ENCODE data around the gene KRT12.
"Not testable (repeated sequence)": the region's sequence is repeated elsewhere in the genome, so short reads cannot be mapped to it uniquely, and the experiment has no call there.

The KRT12 gene

DNA sequence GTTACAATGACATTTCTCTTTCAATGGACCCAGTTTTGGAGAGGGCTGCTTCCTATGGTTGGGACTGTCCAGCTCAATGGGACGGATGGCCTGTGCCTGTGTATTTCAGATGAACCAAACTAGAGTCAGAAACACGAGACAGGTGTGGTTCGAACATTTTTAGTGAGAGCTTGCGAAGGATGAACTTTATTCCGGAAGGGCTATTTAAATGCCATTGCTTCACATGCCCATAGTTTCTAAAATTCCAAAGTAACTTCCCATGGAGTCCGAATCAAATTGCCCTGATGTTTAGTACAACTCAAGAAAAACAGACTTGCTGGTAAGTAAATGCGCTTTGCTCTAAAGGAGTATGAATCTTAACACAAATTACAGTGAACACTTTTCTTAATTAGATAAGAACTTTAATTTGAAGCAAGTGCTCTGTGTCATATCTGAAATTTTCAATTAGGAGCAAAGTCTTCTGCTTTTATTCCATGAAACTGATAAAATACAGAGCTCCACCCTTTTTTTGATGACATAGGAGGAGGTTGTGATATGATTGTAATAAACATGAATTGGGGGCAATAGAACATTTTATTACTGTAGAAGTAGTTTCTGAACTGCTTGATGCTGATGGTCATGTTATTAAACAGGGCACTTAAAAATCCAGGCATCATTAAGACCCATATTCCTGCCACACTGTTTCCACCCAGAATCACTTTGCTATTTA is 16.8 kb upstream of the KRT12 start:
- no peak for DNase-seq (ENCODE audit: low read depth)

DNA sequence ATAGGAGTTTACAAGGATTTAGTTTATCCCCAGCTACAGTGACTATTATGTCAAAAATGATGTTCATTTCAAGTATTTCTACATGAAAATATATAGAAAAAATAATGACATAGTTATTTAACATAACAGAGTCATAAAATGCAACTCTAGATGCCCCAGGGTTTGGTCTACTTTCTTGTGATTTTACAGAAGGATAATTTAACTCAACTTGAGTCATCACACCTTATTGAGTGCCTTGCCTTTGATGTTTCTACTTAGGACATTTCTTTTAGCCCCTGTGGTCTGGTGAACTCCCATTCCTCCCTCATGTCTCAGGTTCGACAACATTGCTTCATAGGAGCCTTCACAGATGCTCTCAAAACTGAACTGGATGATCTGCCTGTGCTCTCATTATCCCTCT is 16.0 kb upstream of the KRT12 start:
- no peak for DNase-seq (ENCODE audit: low read depth)

DNA sequence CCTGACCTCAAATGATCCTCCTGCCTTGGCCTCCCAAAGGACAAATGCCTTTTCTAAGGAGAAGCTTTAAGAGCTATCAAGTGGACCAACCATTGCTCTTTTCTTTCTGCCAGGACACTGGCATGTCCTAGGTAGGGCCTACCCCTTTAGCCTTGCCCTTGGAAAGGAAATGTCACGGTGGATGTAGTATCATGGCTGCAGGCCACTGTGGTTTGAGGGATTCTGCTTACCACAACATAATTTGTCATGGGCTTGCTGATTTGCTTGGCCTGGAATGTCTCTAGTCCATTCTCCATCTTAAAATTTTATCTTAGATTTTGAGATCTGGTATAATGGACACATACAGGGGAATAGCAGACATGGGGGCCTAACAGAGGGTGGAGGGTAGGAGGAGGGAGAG is 12.0 kb upstream of the KRT12 start:
- no peak for DNase-seq (ENCODE audit: low read depth)

DNA sequence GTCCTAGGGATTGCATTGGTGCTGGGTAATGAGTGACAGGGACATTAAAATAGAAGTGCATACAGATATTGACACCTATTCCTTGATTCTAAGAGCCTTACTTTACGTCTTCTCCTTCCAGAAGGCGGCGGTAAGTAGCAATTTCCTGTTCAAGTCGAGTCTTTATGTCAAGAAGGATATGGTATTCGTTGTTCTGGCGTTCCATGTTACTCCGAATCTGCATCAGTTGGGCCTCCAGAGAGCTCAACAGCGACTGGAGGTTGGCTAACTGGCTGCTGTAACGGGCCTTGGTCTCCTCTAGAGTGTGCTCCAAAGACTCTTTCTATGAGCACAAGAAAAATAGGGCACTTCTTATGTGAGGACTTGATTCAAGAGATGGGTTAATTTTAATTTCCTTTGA is 11.0 kb upstream of the KRT12 start:
- DNase-seq (ENCODE audit: low read depth) = no peak

DNA sequence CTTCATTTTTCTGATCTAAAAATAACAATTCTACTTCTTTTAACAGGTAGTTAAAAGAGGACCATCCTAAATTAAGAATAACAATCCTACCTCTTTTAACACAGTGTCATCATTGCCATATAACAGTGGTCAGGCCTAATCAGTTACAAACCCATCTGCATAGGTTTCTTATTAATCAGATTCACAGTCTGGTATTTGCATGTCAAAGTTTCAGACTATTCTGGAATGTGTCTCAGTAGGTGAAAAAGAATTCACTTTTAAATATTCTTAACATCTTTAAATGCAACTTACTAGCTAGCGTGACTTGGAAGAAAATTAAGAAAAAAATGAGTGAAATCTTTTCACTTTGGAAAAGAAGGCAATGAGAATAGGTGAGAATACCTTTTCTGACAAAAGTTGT is 6.8 kb upstream of the KRT12 start:
- DNase-seq (ENCODE audit: low read depth) = no peak

DNA sequence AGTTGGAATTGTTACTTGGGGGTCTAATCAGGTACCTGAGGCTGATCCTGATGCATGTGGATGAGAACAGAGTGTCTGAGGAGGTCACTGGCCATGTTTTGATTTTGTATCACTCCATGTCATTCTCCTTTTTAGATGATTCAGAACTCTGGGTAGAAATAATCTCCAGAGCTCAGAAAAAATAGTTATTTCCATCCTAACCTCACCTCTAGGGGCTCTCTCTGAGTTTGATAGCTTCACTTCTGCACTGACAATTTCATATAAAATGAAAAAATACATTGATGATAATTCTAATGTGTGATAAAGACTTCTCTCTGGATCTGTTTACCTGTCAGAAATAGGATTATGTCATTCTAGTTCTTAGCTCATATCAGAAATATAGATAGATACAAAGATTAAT is 6.2 kb upstream of the KRT12 start:
- DNase-seq (ENCODE audit: low read depth) = no peak

DNA sequence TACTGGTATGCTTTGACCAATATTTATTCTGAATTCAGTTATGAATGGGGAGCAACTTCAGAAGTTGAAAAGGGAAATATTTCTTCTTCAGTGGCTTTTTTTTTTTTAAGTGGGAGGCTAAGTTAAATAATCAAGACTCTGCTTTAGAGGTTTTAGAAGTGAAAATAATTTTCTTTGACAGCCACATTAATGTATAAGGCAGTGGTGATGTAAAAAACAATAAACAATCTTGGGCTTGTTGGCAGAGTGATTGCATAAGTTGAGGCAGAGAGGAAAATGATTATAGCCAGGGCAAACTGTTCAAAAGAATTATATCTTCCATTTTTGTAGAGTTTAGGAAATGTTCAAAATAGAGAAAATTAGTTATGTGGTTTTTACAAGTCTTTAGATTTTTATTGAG is 5.4 kb upstream of the KRT12 start:
- DNase-seq (ENCODE audit: low read depth) = no peak

DNA sequence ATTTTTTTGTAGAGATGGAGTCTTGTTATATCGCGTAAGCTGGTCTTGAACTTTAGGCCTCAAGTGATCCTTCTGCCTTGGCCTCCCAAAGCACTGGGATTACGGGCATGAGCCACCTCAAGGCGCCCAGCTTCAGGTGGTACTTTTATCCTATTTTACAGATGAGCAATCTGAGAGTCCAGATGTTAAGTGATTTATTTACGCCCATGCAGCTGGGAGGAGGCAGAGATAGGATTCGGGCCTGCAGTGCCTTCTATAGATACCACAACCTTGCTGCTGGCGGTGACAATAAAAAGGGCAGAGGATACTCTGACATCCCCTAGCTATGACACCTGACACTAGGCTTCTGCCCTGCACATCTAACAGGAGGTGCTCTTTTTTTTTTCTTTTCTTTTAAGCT is 4.3 kb upstream of the KRT12 start:
- DNase-seq (ENCODE audit: low read depth) = no peak

DNA sequence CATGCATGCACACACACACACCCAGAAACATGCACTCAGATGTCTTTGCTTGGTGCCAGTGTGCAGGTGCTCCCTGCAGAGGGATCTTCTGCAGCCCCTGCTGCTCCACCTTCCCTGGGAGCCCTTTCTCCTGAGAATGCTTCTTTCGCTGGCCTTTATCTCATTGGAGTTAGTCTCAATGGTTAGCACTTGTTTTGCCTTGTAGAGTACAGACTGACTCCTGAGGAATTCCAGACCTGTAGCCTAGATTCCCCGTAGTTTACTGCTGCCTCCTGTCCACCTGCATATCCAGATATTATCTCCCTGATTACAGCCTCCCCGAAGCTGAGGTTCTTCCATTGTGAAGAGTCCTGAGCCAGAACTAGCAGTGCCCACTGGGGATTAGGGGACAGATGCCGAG is 3.1 kb upstream of the KRT12 start:
- no peak for DNase-seq (ENCODE audit: low read depth)

DNA sequence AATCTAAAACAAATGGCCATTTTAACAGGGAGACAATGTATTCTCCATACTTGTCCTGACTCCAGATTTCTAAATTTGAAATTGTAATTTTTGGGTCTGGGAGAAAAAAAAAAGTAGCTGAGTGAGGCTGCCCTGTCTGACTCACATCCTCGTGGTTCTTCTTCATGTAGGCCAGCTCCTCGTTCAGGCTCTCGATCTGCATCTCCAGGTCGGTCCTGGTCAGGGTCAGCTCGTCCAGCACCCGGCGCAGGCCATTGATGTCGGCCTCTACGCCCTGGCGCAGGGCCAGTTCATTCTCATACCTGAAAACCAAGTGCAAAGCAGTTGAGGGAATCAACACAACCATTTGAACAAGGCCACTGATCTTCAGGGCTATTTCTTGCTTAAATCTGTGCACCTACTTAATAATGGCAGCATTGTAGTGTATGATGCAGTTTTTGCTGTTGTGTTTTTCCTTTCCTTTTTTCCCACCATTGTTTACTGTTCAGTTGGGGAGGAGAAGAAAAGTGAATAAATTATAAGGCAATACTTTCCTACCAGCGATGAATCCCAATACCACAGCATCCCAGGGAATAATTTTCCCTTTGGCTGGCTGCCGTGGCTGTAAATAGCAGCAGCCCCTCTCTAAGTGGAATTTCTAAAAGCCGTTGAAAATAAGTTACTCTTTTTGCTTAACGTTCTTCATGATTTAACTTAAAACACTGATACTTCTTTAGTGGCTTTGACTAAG is 2.2 kb downstream of the KRT12 start:
- DNase-seq (ENCODE audit: low read depth) = no peak

DNA sequence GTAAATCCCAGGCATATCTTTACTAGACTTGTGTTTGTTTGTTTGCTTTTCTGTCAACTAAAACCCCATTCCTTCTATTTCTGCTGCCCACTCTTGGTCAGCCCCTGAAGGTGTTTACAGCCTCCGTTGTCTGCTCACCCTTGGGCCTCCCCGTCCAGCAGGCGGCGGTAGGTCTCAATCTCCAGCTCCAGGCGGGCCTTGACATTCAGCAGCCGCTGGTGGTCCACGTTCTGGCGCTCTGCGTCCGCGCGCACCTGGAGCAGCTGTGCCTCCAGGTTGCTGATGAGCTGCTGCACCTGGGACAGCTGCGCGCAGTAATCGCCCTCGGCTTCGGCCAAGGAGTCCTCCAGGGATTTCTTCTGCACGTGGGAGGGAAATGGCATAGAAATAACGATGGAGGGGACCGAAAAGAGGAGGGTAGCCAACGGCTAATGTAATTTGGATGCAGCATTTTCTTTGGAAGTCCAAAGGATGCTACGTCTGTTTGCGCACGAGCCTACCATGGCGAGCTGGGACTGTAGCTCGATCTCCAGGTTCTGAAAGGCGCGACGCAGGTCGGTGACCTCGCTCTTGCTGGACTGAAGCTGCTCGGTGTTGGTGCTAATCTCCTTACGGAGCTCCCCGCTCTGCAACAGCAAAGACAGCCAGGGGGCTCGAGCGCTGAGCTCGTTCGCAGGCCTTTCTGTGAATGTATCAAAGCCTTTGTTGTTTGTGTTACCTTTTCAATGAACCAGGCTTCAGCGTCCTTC is 3.9 kb downstream of the KRT12 start:
- DNase-seq (ENCODE audit: low read depth) = no peak

DNA sequence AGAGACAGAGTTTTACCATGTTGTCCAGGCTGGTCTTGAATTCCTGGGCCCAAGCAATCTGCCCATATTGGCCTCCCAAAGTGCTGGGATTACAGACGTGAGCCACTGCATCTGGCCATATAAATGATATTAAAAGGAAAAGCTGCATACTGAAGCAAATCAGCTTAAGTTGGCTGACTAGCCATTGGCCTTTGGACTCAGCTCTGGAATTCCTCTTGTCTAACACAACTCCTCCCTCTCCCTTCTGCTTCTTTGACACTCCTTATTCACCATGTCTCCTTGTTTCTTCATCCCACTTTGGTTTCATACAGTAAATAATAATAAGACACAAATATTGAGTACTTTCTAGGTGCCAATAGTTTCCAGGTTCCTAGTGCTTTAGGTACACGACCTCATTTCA is 7.5 kb downstream of the KRT12 start:
- no peak for DNase-seq (ENCODE audit: low read depth)

DNA sequence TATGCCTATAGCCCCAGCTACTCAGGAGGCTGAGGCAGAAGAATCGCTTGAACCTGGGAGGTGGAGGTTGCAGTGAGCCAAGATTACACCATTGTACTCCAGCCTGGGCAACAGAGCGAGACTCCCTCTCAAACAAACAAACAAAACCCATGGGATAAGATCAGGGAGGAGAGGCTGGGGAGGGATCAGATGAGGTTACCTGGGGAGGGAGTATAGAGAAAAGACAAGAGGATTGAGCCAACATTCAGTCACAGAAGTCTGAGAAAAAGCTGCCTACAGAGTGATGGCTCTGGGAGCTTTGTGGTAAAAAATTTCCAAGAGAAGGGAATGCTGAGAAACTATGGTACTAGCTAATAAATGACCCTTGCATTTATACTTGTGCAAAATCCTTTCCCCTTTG is 8.4 kb downstream of the KRT12 start:
- not testable (repeated sequence) for DNase-seq (ENCODE audit: low read depth)

DNA sequence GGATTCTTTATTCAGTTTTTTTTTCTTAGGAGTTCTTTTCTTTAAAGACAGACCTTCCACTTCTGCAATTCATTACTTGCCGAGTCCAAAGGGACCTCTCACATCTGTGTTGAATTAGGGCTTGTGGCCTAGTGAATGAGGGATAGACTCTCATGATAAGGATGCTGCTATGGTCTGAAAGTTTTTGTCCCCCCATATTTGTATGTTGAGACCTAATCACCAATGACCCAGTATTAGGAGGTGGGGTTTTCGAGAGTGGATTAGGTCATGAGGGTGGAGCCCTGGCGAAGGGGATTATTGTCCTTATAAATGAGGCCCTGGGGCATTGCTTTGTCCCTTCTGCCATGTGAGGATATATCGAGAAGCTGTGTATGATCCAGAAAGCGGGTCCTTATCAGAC is 9.5 kb downstream of the KRT12 start:
- no peak for DNase-seq (ENCODE audit: low read depth)

DNA sequence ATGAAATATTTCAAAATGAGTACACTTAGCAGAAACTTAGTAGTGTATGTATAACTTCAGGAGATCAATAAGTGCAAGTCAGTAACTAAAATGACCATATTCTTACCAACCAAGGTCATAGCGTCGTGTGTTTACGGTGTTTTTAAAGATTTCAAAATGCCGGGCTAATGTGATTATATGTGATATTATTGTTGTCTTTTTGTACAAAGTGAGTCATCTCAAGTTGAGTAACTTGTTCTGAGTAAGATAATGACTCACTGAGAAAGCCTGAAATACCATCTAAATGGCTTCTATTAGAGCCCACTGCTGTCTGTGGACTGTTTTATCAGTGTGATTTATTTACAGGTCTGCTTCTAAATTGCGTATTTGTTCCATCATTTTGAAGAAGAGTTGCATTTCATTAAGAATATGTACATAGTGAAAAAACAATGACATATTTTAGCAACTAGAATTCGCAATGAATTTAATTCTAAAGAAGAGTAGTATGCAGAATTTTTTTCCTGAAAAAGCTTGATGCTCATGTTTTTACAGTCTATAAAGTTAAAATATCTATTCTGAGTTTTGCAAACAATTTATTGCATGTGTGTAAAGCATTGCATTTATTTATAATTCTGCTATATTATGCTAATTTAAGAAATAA is 12.7 kb downstream of the KRT12 start:
- no peak for DNase-seq (ENCODE audit: low read depth)

DNA sequence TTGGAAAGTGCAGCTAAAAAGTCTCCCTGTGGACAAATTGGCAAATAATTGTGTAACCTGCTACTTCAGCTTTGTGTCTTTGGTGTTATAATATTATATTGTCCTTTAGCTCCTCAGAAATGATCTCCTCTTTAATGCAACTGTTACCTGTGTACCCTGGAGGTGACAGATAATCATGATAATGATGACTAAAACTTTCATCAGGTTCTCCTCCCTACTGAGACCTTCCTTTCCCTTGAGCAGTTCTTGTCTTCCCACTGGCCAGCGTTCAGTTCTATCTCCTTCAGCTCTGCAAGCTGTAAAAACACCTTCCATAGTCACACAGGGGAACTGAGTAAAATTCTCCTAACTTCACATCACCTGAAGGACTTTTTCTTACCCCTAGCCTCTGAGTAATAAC is 14.7 kb downstream of the KRT12 start:
- DNase-seq (ENCODE audit: low read depth) = no peak

DNA sequence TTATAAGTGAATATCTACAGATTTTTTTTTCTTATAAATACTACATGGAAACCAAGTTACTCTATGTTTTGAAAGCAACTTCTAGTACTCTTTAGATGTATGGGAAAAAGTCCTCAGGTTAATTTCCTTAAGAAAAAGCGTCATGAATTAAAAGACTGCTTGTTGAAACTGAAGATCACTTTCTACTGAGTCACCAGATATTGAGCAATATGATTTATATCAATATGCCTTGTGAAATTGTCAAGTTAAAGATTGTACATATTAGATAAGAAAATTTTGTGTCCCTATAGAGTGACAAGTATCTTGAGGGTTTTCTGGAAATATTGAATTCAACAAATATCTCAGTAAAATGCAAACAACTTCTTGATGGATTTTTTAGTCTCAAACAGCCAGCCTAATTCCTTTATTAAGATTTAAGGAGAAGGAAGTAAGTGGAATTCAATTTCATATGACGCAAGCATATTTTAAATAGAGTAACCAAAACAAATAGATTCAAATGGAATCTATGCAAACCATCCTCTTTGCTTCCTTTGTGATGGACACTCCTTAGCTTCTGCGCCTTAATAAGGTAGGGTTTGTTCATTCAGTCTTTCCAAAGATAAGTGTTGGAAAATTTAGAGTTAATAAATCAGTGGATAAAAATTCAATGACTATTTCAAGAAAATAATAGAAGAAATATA is 16.6 kb downstream of the KRT12 start:
- no peak for DNase-seq (ENCODE audit: low read depth)

DNA sequence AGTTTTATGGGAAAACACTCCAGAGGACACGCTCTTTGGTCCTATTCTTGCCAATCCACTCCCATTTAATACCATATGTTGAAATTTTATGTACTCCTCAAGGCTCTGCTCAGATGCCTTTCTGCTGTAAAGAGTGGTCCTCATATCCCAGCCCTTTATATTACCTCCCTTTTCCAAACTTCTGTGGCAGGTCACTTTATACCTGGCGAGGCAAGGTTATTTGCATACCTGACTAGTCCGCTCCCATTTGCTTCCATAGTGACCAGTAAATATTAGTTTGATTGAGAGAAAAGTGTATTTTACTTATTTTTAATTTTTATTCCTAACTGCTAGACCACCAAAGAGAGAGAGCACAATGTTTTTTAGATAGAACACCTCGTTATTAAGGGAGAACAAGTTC is 17.3 kb downstream of the KRT12 start:
- no peak for DNase-seq (ENCODE audit: low read depth)

DNA sequence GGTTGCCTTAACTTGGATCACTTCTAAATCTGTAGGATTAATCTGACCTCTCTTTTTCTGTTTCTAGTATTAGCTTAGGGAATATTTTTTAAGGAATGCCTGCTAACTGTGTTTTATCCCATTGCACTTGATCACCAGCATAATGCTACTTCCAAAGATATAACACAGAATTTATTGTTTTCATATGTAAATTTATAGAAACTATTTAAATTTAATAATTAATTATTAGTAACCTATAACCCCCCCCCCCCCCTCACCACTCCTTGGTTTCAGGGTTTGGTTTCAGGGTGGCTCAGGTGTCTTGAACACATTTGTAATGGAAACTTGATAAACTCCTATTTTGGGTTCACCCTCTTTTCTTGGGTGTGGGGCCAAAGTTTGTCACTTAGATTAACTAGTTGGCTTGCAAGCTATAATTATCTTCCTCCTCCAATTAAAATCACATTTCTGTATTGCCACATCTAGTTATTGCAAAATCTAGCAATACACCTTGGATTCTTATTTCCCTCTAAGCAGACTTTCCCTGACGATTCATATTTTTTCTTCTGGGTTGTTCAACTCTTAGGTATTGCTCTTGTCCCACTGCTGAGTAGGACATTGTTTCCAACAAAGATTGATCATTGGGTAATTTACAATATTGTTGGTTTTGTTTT is 18.3 kb downstream of the KRT12 start:
- DNase-seq (ENCODE audit: low read depth) = no peak

DNA sequence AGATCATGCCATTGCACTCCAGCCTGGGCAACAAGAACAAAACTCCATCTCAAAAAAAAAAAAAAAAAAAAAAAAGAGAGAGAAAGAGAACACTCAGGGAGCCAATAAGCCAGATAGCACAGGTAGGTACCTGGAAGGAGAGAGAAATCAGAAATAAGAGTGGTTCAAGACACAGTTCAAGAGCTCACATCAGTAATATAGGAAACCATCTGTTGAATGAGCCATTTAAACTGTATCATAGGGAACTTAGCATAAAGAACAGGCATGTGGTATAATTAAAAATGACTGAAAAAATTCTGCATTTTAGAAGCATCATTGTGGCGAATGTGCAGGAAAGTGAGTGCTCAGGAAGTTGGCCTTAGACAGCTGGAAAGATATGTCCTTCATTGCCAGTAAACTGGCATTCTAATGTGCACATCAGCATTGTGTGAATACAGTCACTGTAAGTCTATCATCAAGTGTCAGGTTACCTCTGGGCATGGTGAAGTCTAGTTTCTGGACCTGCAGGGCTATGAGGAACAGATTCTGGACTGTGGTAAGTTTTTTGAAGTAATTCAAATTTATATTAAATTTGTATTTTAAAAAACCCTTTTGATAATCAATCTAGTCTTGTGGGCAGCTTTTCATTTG is 20.4 kb downstream of the KRT12 start:
- DNase-seq (ENCODE audit: low read depth) = no peak

DNA sequence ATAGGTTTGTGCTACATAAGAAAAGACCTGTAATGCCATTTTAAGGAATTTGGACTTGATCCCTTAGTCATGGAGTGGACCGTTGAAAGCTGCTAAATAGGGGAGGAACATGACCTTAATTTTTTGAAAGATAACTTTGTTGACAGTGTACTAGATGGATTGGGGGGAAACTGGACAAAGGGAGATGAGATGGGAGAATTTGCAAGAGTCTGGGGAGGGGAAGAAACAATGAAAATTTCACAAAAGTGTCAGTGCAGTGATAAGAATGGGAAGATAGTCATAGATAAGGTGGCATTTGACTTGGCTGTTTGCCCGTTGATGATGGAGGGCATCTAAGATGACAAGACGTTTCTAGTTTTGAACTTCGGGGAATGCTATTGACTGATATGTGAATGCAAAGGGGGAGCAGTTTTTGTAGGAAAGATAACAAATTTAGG is 22.3 kb downstream of the KRT12 start:
- no peak for DNase-seq (ENCODE audit: low read depth)

Data from stimulated activated CD8-positive, alpha-beta memory T cell treated with anti-CD3 and anti-CD28 coated beads, Interleukin-12 subunit alpha, Interleukin-12 subunit beta, amount 100 ng/mL, for 1 hour (primary cell).